LNCaP clone FGC (cell line): Measurements from ENCODE around the gene CMPK2.

Experiments used
- DNase-seq: peaks from one replicate; pipeline ENCODE4 v3.0.0-alpha.2; 2011; ENCODE audit warnings: low read depth
- H3K4me3 ChIP-seq: 2 replicates; pipeline ENCODE4 v1.5.1; 2011; ENCODE audit warnings: mild to moderate bottlenecking, low read depth, low read length, control low read depth
- CTCF ChIP-seq: IDR thresholded peaks from 2 replicates; pipeline ENCODE4 v1.5.1; 2012; ENCODE audit warnings: mild to moderate bottlenecking; ENCODE audit not compliant: control insufficient read depth, insufficient read depth; ENCODE audit errors: extremely low read depth

The CMPK2 gene

GRCh38 chr2:6800553-6800952 lies 65.2 kb downstream of the CMPK2 start:
- no peak overlapping the region for H3K4me3 ChIP-seq
- DNase-seq = no peak
- TF ChIP-seq CTCF = no peak
